HepG2 (cell line): Measurements from ENCODE around the gene RNASE8. TPM values are rescaled to one million over a fixed set of nuclear protein-coding genes. Genes with fewer than 3 reads are reported as not detected.

Source experiments
- ARNTL ChIP-seq: sonication (generic); formaldehyde crosslinking; IDR thresholded peaks from 2 replicates; pipeline ENCODE4 v1.4.0; 2020; ENCODE audit warnings: mild to moderate bottlenecking, missing genetic modification reagents
- CHD2 ChIP-seq: IDR thresholded peaks from 2 replicates; pipeline ENCODE4 v1.6.1; 2011; ENCODE audit warnings: low read depth, low read length, improper control_type of control experiment
- HDAC2 ChIP-seq: sonication (generic); formaldehyde crosslinking; IDR thresholded peaks from 2 replicates; pipeline ENCODE4 v1.4.0; 2020; ENCODE audit warnings: missing genetic modification reagents
- HES4 ChIP-seq: sonication (generic); formaldehyde crosslinking; IDR thresholded peaks from 2 replicates; pipeline ENCODE4 v1.9.0; 2021; ENCODE audit warnings: mild to moderate bottlenecking, missing genetic modification reagents, borderline replicate concordance
- HNF1B ChIP-seq: sonication (generic); formaldehyde crosslinking; IDR thresholded peaks from 2 replicates; pipeline ENCODE4 v1.5.1; 2020; ENCODE audit warnings: mild to moderate bottlenecking, moderate library complexity, missing genetic modification reagents
- HNRNPL ChIP-seq: fragments of 200-400 bp; formaldehyde crosslinking; IDR thresholded peaks from 2 replicates; pipeline ENCODE4 v1.6.1; 2017; ENCODE audit warnings: mild to moderate bottlenecking, low read depth, low read length
- KAT8 ChIP-seq: IDR thresholded peaks from 2 replicates; pipeline ENCODE4 v1.6.1; 2016; ENCODE audit warnings: missing genetic modification reagents, missing compliant biosample characterization
- KDM1A ChIP-seq: IDR thresholded peaks from 2 replicates; pipeline ENCODE4 v1.6.1; 2016; ENCODE audit warnings: missing compliant biosample characterization
- KDM4B ChIP-seq: sonication (generic); formaldehyde crosslinking; IDR thresholded peaks from 2 replicates; pipeline ENCODE4 v1.4.0; 2020; ENCODE audit warnings: missing genetic modification reagents
- SRSF9 ChIP-seq: fragments of 200-400 bp; formaldehyde crosslinking; IDR thresholded peaks from 2 replicates; pipeline ENCODE4 v1.6.1; 2018; ENCODE audit warnings: borderline replicate concordance, mild to moderate bottlenecking, low read depth, low read length; ENCODE audit not compliant: insufficient read depth, poor library complexity, severe bottlenecking
- STAT6 ChIP-seq: sonication (generic); formaldehyde crosslinking; IDR thresholded peaks from 2 replicates; pipeline ENCODE4 v1.4.0; 2020; ENCODE audit warnings: missing genetic modification reagents, mild to moderate bottlenecking, borderline replicate concordance
- TBX2 ChIP-seq: sonication (generic); formaldehyde crosslinking; IDR thresholded peaks from 2 replicates; pipeline ENCODE4 v1.5.0; 2020; ENCODE audit warnings: missing genetic modification reagents, mild to moderate bottlenecking, borderline replicate concordance
- TERF1 ChIP-seq: sonication (generic); formaldehyde crosslinking; IDR thresholded peaks from 2 replicates; pipeline ENCODE4 v1.8.0; 2022; ENCODE audit warnings: mild to moderate bottlenecking, missing genetic modification reagents, moderate library complexity
- THRA ChIP-seq: sonication (generic); formaldehyde crosslinking; IDR thresholded peaks from 2 replicates; pipeline ENCODE4 v1.4.0; 2020; ENCODE audit warnings: missing genetic modification reagents, borderline replicate concordance
- TMF1 ChIP-seq: sonication (generic); formaldehyde crosslinking; IDR thresholded peaks from 2 replicates; pipeline ENCODE4 v1.8.1; 2022; ENCODE audit warnings: low read depth, missing genetic modification reagents
- ZNF160 ChIP-seq: sonication (generic); formaldehyde crosslinking; IDR thresholded peaks from 2 replicates; pipeline ENCODE4 v1.8.0; 2022; ENCODE audit warnings: mild to moderate bottlenecking, inconsistent platforms, missing genetic modification reagents
- ZNF335 ChIP-seq: sonication (generic); formaldehyde crosslinking; IDR thresholded peaks from 2 replicates; pipeline ENCODE4 v1.4.0; 2020; ENCODE audit warnings: missing genetic modification reagents
- ZNF354B ChIP-seq: sonication (generic); formaldehyde crosslinking; IDR thresholded peaks from 2 replicates; pipeline ENCODE4 v1.8.0; 2022; ENCODE audit warnings: mild to moderate bottlenecking, missing genetic modification reagents
- ZNF790 ChIP-seq: sonication (generic); formaldehyde crosslinking; IDR thresholded peaks from 2 replicates; pipeline ENCODE4 v1.8.0; 2022; ENCODE audit warnings: missing genetic modification reagents, mild to moderate bottlenecking, borderline replicate concordance
- ZNF83 ChIP-seq: sonication (generic); formaldehyde crosslinking; IDR thresholded peaks from 2 replicates; pipeline ENCODE4 v1.4.0; 2020; ENCODE audit warnings: missing genetic modification reagents, mild to moderate bottlenecking, borderline replicate concordance
- polyA plus RNA-seq, 8 experiments: library from polyadenylated mRNA; depleted of rRNA in 3 of 8; stranded (reverse) in 7 of 8; unstranded in 1 of 8; fragments of >200 nt; fragmentation: Illumina TruSeq in 4 of 8; extraction: Trizol in 4 of 8; gene quantifications; 2 replicates each; pipeline versions ENCODE4 v1.2.1 to v1.2.3, GENCODE V29; 2011 to 2016; ENCODE audit warnings: low read depth in 4 of 8, missing spikeins in 1 of 8, mixed read lengths in 1 of 8; ENCODE audit not compliant: insufficient read depth in 1 of 8
- total RNA-seq, 5 experiments: library from RNA; depleted of rRNA; stranded (reverse); fragments of >200 nt; fragmentation: Illumina TruSeq; extraction: Trizol; gene quantifications; 2 replicates each; pipeline ENCODE4 v1.2.3, GENCODE V29; 2016; ENCODE audit warnings: low read depth in 1 of 5
- TF ChIP-seq, protein P1 (sequence below): sonication (generic); formaldehyde crosslinking; conservative IDR thresholded peaks from 2 replicates; pipeline ENCODE4 v1.8.1; 2023; ENCODE audit warnings: missing genetic modification reagents

The RNASE8 gene
- total and polyA plus RNA-seq, 2 of the 13 experiments (the other 11 are each of a cell fraction or from before 2014, with no cell fraction given) = not detected

- 0 out of 2 replicates have a peak, but pooled peaks have one; percentile 32 for TF ChIP-seq THRA (CRISPR knock-in tag)
- 0 out of 2 replicates have a peak, but pooled peaks have one; percentile 41 for TF ChIP-seq HNRNPL
- no peak for TF ChIP-seq HNF1B (CRISPR knock-in tag)
- TF ChIP-seq KDM4B (CRISPR knock-in tag) = no peak
- no peak for TF ChIP-seq TMF1
- TF ChIP-seq CHD2 = peak; percentile 59; the same call in 1 of the 2 replicates
- TF ChIP-seq ZNF790 (CRISPR knock-in tag) = no peak
- TF ChIP-seq, protein P1, sequence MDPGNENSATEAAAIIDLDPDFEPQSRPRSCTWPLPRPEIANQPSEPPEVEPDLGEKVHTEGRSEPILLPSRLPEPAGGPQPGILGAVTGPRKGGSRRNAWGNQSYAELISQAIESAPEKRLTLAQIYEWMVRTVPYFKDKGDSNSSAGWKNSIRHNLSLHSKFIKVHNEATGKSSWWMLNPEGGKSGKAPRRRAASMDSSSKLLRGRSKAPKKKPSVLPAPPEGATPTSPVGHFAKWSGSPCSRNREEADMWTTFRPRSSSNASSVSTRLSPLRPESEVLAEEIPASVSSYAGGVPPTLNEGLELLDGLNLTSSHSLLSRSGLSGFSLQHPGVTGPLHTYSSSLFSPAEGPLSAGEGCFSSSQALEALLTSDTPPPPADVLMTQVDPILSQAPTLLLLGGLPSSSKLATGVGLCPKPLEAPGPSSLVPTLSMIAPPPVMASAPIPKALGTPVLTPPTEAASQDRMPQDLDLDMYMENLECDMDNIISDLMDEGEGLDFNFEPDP (CRISPR knock-in tag) = no peak
- TF ChIP-seq KDM1A (CRISPR knock-in tag) = no peak
- no peak for TF ChIP-seq STAT6
- TF ChIP-seq ARNTL (CRISPR knock-in tag) = no peak
- no peak for TF ChIP-seq ZNF354B (CRISPR knock-in tag)
- peak; percentile 74; the same call in 1 of the 2 replicates for TF ChIP-seq TERF1 (CRISPR knock-in tag)
- peak; percentile 65 for TF ChIP-seq ZNF335 (CRISPR knock-in tag)
- TF ChIP-seq ZNF83 (CRISPR knock-in tag) = 0 out of 2 replicates have a peak, but pooled peaks have one; percentile 22
- peak; percentile 92 for TF ChIP-seq HES4 (CRISPR knock-in tag)
- TF ChIP-seq KAT8 = peak; percentile 62
- peak; percentile 61 for TF ChIP-seq HDAC2 (CRISPR knock-in tag)
- peak; percentile 69 for TF ChIP-seq TBX2 (CRISPR knock-in tag)
- TF ChIP-seq ZNF160 (CRISPR knock-in tag) = 0 out of 2 replicates have a peak, but pooled peaks have one; percentile 84
- TF ChIP-seq SRSF9 = no peak
Observed at GRCh38 chr14:21024585-21025370, 32.8 kb upstream of the RNASE8 start, which contains the start of gene NDRG2 (continued).
